A673 (cell line): ENCODE data around the gene CERK. TPM values are rescaled to one million over a fixed set of nuclear protein-coding genes. Genes with fewer than 3 reads are reported as not detected.

ENCODE experiments used
- BruUV-seq: library from RNA; stranded (reverse); fragments of 400-500 nt; replicated peaks from 2 replicates; lab custom pipeline; 2021; lab: Mats Ljungman, UMichigan
- CTCF ChIA-PET: fragments of 300-600 bp; sonication (Branson Sonifier 250); formaldehyde crosslinking; loops from one replicate; lab custom pipeline; 2022; ENCODE audit warnings: antibody characterized with exemption; lab: Charles Lee
- POLR2A ChIA-PET: fragments of 300-600 bp; sonication (Branson Sonifier 250); formaldehyde crosslinking; loops from one replicate; lab custom pipeline; 2022; ENCODE audit warnings: antibody characterized with exemption; ENCODE audit not compliant: low non-redundant PET; lab: Charles Lee
- DNase-seq: peaks from one replicate; pipeline ENCODE4 v3.0.0-alpha.2; 2015; ENCODE audit warnings: low spot score
- H3K27ac ChIP-seq: fragments of 200-600 bp; sonication (generic); 2 replicates; pipeline ENCODE4 v1.5.1; 2016; ENCODE audit warnings: mixed run types, low read depth, mild to moderate bottlenecking, mixed read lengths, antibody characterized with exemption, low read length; ENCODE audit not compliant: poor library complexity, severe bottlenecking
- H3K27me3 ChIP-seq: fragments of 200-600 bp; sonication (generic); replicated peaks from 2 replicates; pipeline ENCODE4 v1.6.1; 2017; ENCODE audit warnings: mixed run types, low read depth, mild to moderate bottlenecking, mixed read lengths, antibody characterized with exemption, low read length; ENCODE audit not compliant: insufficient read depth, poor library complexity
- H3K36me3 ChIP-seq: fragments of 200-600 bp; sonication (generic); 2 replicates; pipeline ENCODE4 v1.6.1; 2016; ENCODE audit warnings: mixed run types, mild to moderate bottlenecking, mixed read lengths, antibody characterized with exemption, low read length; ENCODE audit not compliant: insufficient read depth, poor library complexity, severe bottlenecking
- H3K4me1 ChIP-seq: fragments of 200-600 bp; sonication (generic); 2 replicates; pipeline ENCODE4 v1.6.1; 2017; ENCODE audit warnings: mixed run types, mild to moderate bottlenecking, mixed read lengths, antibody characterized with exemption, low read length; ENCODE audit not compliant: insufficient read depth, poor library complexity, severe bottlenecking
- H3K4me3 ChIP-seq: fragments of 200-600 bp; sonication (generic); 2 replicates; pipeline ENCODE4 v1.5.1; 2016; ENCODE audit warnings: low read depth, mixed run types, mild to moderate bottlenecking, mixed read lengths, low read length; ENCODE audit not compliant: poor library complexity, severe bottlenecking
- H3K9me3 ChIP-seq: fragments of 200-600 bp; sonication (generic); 2 replicates; pipeline ENCODE4 v1.6.1; 2016; ENCODE audit warnings: mixed run types, low read depth, mild to moderate bottlenecking, mixed read lengths, antibody characterized with exemption, low read length; ENCODE audit not compliant: poor library complexity, severe bottlenecking
- EZH2 ChIP-seq: fragments of 200-600 bp; sonication (generic); IDR thresholded peaks from 2 replicates; pipeline ENCODE4 v1.6.1; 2017; ENCODE audit warnings: borderline replicate concordance, low read depth, mild to moderate bottlenecking, mixed read lengths, antibody characterized with exemption, low read length; ENCODE audit not compliant: poor library complexity, severe bottlenecking
- intact Hi-C: fragments of 100-400 bp; cut with micrococcal nuclease; formaldehyde crosslinking; loops from one replicate; pipeline ENCODE4 v1.10.0; 2022; ENCODE audit not compliant: unreplicated experiment
- total RNA-seq: library from RNA; stranded (reverse); gene quantifications from 2 replicates; pipeline ENCODE4 v1.2.3, GENCODE V29; 2021
- TF ChIP-seq, protein P1 (sequence below): fragments of 300-800, 200-600 bp; sonication (generic); conservative IDR thresholded peaks from 2 replicates; pipeline ENCODE4 v1.5.1; 2017; ENCODE audit warnings: low read depth, mild to moderate bottlenecking, antibody characterized with exemption, low read length, moderate library complexity, mixed read lengths

CERK gene
- total RNA-seq, 1 experiment from 2014 or later, result 58.8 TPM

DNA sequence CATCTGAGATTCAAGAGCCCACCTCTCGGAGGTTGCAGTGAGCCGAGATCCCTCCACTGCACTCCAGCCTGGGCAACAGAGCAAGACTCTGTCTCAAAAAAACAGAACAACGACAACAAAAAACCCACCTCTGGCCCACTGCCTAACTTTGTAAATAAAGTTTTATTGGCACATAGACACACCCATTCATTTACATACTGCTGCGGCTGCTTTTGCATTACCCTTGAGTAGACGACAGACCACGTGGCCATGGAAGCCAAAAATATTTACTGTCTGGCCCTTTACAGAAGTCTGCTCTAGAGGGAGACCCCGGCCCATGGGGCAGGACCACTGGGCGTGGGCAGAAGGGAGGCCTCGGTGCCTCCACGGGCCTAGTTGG is 70.8 kb downstream of the CERK start:
- Histone ChIP-seq H3K27ac (no peak overlapping the region), H3K4me1 (no peaks in the 10 kb centered on the region), H3K36me3 (no peaks in the 10 kb centered on the region), H3K9me3 (no peaks in the 10 kb centered on the region), H3K27me3 (no peaks in the 10 kb centered on the region), H3K4me3 (no peak overlapping the region)
- ChIA-PET CTCF (no interaction called here), POLR2A (no interaction called here)
- TF ChIP-seq, protein P1, sequence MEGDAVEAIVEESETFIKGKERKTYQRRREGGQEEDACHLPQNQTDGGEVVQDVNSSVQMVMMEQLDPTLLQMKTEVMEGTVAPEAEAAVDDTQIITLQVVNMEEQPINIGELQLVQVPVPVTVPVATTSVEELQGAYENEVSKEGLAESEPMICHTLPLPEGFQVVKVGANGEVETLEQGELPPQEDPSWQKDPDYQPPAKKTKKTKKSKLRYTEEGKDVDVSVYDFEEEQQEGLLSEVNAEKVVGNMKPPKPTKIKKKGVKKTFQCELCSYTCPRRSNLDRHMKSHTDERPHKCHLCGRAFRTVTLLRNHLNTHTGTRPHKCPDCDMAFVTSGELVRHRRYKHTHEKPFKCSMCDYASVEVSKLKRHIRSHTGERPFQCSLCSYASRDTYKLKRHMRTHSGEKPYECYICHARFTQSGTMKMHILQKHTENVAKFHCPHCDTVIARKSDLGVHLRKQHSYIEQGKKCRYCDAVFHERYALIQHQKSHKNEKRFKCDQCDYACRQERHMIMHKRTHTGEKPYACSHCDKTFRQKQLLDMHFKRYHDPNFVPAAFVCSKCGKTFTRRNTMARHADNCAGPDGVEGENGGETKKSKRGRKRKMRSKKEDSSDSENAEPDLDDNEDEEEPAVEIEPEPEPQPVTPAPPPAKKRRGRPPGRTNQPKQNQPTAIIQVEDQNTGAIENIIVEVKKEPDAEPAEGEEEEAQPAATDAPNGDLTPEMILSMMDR, result no peak
- no peak for TF ChIP-seq EZH2
- no TSS peak for BruUV-seq
- intact Hi-C loops, result no loop called here
- DNase-seq, result no peak

DNA sequence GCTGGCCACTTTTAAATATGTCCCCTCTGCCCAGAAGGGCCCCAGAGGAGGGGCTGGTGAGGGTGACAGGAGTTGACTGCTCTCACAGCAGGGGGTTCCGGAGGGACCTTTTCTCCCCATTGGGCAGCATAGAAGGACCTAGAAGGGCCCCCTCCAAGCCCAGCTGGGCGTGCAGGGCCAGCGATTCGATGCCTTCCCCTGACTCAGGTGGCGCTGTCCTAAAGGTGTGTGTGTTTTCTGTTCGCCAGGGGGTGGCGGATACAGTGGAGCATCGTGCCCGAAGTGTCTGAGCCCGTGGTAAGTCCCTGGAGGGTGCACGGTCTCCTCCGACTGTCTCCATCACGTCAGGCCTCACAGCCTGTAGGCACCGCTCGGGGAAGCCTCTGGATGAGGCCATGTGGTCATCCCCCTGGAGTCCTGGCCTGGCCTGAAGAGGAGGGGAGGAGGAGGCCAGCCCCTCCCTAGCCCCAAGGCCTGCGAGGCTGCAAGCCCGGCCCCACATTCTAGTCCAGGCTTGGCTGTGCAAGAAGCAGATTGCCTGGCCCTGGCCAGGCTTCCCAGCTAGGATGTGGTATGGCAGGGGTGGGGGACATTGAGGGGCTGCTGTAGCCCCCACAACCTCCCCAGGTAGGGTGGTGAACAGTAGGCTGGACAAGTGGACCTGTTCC is 71.3 kb downstream of the CERK start:
- no peaks in the 10 kb centered on the region for H3K9me3 ChIP-seq
- no peaks in the 10 kb centered on the region for H3K36me3 ChIP-seq
- no peak for DNase-seq
- no peaks in the 10 kb centered on the region for H3K4me1 ChIP-seq
- H3K27ac ChIP-seq, result no peak overlapping the region
- no TSS peak for BruUV-seq
- ChIA-PET CTCF (no interaction called here), POLR2A (no interaction called here)
- H3K4me3 ChIP-seq, result no peak overlapping the region
- no peaks in the 10 kb centered on the region for H3K27me3 ChIP-seq
- TF ChIP-seq, protein P1, result no peak
- TF ChIP-seq EZH2, result no peak
- intact Hi-C loops, result no loop called here

DNA sequence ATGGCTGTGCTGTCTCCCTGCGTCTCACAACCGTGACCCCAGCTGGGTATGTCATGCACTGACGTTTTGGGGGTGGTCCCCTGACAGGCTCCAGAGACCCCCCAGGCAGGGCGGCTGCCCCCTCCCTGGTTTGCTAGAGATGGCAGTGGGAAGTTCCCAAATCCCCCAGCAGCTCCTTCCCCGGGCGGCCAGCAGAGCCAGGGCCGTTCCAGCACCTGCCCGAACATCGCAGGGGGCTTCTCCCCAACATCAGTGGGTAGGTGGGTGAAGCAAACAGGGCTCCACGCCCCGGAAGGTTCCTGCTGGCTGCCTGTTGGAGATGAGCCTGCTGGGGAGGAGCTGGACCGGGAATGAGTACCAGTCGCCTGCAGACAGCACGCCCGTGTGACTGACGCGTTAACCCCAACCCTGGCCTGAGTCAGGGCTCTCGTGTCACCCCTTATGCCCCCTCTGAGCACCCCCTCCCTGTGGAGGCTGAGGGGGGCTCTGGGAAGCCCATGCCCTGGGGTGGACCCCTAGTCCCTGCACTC is 72.2 kb downstream of the CERK start:
- Histone ChIP-seq H3K27me3 (no peaks in the 10 kb centered on the region), H3K27ac (no peak overlapping the region), H3K4me3 (no peak overlapping the region), H3K36me3 (no peaks in the 10 kb centered on the region), H3K4me1 (peaks cover 5% of the 10 kb centered on the region), H3K9me3 (no peaks in the 10 kb centered on the region)
- DNase-seq, result no peak
- POLR2A ChIA-PET, result interaction anchor here (0.6 kb wide), 1 partner anchor 198 kb away, joined by 3 read pairs; no protein-coding TSS in a partner anchor
- CTCF ChIA-PET, result no interaction called here
- intact Hi-C loops, result no loop called here
- TF ChIP-seq, protein P1, result no peak
- no peak for TF ChIP-seq EZH2
- no TSS peak for BruUV-seq
